ENCODE results near the gene CRYBA4.
"Not testable (repeated sequence)": the region's sequence is repeated elsewhere in the genome, so short reads cannot be mapped to it uniquely, and the experiment has no call there.

CRYBA4 gene

DNA sequence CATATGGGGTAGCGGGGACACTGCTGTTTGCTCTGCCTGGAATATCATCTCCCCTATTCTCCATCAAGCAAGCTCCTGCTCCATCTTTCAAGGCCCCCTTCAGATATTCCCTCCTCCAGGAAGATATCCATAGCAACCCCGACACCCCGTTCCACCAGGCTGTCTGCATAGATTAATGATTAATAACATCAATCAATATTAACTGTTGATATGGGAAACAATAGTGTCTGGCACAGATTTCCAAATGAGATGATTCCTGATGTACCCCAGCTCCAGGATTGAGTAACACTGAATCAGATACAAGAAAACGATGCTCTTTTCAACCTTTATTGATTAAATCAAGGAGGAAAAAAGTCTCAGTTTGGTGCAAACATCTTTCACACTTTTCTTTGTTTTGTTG lies 24.3 kb upstream of the CRYBA4 start:
- no peak for FAIRE-seq

DNA sequence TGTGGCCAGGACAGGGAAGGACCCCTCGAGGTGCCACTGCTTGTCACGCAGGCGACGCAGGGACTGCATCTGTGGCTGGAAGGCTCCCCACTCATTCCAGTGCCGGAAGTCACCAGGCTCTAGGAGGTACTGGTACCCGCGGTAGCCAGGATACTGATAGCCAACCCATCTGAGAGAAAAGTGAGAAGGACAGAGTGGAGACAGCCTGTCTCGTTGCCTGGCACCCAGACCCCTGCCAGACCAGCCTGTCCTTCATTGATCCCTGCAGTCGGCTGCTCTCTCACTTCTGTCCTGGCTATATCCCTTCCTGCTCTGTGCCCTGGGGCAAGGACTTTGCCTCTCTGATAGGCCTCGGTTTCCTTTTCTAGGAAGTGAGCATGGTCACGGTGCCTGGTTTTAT lies 22.3 kb upstream of the CRYBA4 start:
- FAIRE-seq = no peak

DNA sequence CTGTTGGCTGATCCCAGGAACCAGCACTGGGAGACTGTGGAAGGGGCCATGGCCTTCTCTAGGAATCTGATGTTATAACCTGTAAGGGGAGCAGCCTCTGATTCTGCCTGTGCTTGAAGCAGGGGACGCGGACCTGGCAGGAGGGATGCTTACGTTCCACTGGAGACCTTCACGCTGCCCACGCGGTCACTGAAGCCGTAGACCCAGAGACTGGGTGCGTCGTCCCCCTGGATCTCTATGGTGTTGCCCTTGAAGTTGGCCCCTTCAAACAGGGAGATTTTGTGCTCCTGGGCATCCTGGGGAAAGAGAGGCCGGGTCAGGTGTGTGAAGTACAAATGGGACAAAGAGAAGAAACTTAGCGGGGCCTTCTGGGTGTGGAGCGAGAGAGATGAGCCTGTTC lies 20.0 kb upstream of the CRYBA4 start:
- FAIRE-seq = no peak

DNA sequence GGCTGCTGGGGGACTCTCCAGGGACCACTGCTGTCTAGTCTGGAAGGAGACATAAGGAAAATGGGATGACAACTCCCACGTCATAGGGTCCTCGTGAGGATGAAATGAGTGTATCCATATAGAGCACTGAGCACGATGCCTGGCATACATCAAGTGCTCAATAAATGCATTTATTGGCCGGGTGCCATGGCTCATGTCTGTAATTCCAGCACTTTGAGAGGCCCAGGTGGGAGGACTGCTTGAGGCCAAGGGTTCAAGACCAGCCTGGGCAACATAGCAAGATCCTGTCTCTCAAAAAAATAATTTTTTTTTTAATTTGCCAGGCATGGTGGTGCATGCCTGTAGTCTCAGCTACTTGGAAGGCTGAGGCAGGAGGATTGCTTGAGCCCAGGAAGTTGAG lies 19.6 kb upstream of the CRYBA4 start:
- FAIRE-seq = no peak

DNA sequence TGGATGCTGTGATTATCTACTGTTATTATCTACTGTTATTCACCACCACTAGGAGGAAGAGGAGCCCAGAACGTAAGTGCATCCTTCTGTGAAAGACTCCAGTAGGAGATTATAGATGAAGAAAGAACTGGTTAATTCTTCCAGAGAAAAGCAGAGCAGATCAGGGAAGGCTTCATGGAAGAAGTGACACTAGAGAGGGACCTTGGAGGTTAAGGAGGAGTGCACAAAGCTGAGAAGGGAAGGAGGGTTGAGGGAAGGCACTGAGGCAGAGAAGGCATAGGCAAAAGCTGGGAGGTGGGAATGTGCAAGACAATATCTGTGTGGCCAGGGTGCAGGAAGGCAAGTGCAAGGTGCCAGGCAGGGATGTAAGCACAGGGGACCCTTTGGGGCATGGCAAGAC lies 17.4 kb upstream of the CRYBA4 start:
- FAIRE-seq = no peak

DNA sequence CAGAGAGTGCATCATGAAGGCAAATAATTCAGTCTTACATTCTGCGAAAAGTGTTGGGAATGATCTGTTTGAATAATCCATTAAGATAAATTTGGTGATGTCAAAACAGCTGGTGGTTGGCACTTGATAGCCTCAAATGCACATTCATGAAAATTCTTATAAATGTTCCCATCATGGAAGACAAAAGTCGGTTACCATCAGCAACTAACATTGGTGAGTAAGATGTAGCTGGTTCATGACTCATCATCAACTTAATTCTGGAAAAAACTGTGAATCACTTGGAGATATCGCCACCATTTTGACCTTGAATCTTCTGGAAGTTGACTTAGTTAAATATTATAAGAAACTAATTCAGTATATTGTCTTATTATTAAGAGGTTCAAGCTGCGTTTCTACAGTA lies 15.2 kb upstream of the CRYBA4 start:
- no peak for FAIRE-seq

DNA sequence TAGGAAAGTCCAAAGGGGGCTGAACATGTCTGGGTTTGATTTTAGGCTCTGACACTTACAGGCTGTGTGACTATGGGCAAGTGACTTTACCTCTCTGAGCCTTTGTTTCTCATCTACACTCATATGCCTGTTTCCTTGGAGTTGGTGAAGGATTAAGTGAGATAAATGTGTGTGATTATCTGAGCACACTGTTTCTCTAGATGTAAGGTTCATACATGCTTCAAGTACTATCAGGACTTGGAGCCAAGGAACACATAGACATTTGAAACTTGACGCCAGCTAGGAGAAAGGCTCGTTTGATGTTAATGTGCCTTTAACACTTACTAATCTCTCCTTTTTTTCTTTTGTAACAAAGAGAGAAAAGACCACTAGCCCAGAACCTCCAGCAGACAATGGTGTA lies 13.6 kb upstream of the CRYBA4 start:
- FAIRE-seq = no peak

DNA sequence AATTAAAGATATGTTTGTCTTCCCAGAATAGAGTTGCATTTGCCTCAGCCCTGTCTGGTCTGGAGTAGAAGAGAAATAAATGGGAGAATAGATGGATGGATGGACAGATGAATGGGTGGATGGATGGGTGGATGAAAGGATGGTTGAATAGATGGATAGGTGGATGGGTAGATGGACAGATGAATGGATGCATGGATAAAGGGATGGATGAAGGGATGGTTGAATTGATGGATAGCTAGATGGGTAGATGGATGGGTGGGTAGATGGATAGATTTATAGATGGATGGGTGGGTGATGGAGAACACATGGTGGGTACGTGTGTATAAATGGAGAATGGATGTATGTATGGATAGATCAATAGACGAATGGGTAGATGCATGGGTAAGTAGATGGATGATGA lies 12.5 kb upstream of the CRYBA4 start:
- no peak for FAIRE-seq

DNA sequence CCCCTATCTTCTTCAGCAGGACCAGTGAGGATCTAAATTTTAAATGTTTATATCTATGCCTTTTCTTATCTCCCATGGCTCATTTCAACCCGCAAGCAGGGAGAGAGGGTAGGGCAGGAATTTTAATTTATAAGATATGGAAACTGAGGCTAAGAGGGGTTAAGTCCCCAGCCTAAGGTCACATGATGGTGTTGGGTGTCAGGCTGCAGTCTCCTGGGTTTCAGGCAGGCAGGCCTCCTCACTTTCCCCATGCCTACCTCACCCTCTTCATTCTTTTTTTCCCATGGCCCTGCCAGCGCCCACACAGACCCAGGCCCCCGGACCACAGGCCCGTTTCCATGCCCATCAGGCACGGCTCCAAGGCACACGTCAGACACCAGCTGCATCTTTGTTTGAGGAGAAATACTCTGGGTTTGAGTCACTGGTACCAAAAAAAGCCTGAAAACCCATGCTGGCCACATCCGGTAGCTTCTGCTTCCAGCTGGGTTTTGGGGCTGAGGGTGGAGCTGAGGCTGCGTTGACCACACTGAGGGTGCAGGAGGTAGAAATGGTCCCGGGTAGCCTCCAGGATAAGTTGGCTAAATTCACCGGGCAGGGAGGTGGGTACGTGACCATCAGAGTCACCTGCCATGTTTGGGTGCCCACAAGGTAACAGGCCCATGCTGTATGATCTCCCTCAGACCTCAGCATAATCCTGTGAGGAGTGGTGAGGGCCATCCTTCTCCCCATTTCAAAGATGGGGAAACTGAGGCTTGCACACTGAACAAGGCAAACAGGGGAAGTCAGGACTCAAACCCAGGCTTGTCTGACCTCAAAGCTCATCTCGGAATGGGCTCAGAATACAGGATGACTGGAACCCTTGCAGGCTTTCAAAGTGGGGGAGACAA lies 11.4 kb upstream of the CRYBA4 start:
- no peak for FAIRE-seq

DNA sequence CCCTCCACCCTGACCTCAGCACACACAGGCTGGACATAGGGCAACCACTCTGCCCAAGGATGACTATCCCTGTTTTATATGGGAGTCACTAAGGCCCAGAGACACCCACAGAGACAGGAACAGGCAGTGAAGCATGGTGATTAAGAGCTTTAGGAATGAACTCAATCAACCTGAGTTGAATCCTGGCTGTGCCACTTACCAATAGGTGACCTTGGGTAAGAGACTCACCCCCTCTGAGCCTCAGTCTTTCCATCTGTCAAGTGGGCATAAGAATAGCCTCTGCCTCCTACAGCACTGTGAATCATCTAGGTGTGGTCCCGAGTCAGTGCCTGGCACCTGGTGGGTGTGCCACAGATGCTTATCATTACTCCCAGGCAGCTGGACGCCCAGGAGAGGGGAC lies 10.8 kb upstream of the CRYBA4 start:
- FAIRE-seq = no peak

DNA sequence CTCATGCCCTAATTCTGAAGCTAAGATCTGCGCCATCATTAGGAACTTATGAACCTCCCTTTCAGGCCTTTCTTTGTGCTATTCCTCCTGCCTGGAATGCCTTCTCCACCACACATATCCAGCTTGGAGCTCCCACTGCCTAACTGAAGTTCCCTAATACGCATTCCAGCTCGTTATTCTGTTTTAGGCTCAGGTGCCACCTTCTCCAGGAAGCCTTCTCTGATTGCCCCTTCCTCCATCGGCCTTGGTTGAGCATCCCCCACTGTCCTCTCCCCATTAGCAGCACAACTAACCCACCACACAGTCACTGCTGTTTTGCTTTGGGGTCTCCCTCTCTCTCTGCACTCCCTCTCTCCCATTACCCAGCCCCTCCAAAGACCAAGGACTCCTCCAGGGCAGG lies 9.1 kb upstream of the CRYBA4 start:
- FAIRE-seq = no peak

DNA sequence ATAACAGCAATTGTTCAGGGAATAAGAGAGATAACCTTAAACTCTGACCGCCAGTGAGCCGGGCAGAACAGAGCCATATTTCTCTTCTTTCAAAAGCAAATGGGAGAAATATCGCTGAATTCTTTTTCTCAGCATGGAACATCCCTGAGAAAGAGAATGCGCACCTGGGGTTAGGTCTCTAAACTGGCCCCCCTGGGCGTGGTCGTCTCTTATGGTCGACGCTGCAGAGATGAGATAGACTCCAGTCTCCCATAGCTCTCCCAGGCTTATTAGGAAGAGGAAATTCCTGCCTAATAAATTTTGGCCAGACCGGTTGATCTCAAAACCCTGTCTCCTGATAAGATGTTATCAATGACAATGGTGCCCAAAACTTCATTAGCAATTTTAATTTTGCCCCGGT lies 8.0 kb upstream of the CRYBA4 start:
- not testable (repeated sequence) for FAIRE-seq

DNA sequence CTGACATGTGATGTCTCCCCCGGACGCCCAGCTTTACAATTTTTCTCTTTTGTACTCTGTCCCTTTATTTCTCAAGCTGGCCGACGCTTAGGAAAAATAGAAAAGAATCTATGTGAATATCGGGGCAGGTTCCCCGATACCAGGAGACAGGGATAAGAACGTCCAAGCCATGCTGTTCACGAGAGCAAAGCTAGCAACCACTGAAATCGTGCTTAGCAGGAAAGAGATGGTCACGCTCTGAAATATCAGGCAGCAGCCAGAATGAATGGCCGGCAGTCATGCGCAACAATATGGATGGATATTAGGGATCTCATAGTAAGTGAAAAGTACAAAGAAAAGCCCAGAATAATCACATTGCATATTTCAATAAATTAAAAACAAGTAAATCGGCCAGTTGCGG lies 7.4 kb upstream of the CRYBA4 start:
- no peak for FAIRE-seq

DNA sequence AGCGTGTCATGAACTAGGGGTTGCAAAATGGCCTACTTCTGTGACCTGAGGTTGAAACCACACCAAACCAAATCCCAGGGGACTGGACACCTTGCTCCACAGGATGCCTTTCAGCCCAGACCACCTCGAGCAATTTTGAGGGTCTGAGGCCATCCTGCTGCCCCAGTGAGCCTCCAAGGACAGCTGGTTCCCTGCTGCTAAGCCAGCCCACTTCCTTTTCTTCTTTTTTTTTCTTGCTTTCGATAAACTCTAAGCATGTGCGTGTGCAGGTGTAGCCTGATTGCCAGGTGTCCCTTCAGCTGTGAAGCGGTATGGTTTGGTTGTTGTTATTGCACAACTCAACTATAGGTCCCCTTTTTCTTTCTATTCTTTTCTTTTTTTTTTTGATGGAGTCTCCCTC lies 6.6 kb upstream of the CRYBA4 start:
- no peak for FAIRE-seq

DNA sequence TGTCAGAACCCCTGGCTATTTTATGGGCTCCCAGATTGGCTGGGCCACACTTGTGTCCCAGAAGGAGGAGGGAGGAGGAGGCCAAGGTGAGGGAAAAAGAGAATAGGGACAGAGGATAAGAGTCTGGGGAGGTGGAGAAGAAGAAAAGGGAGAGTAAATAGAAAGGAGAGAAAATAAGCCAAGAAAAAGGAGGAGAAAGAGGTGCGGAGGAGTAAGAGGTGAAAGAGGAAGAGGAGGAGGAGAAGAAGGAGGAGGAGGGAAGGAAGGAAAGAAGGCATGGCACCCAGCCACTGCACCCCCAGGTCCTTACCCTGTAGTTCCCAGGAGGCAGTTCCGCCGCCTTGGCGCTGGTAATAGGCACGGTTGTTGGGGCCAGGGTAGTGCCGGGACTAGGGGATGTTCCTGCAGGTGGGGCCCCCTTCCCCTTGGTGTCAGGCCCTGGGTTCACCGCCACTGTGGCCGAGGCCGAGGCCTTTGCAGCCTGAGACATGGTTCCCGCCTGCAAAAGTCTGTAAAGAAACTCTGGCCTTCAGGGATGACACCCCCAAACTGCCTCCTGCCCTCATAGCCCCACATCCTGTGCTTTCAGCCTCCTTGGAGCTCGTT lies 5.8 kb upstream of the CRYBA4 start:
- no peak for FAIRE-seq

DNA sequence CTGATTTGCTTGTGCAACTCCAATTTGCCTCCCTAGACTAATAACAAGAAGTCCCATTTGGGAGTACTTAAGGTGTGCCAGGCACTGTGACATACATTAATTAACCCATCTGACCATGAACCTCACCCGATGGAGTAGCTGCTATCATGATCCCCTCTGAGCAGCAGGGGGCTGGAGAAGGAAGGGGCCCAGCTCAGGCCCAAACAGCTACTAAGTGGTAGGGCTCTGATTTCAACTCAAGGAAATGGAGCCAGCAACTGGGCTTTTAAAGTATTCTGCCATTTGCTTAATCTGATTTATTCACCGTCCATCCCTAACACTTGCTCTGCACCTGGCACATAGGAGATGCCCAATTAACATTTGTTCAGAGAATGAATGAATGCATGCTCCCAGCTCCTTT lies 5.1 kb upstream of the CRYBA4 start:
- FAIRE-seq = no peak

DNA sequence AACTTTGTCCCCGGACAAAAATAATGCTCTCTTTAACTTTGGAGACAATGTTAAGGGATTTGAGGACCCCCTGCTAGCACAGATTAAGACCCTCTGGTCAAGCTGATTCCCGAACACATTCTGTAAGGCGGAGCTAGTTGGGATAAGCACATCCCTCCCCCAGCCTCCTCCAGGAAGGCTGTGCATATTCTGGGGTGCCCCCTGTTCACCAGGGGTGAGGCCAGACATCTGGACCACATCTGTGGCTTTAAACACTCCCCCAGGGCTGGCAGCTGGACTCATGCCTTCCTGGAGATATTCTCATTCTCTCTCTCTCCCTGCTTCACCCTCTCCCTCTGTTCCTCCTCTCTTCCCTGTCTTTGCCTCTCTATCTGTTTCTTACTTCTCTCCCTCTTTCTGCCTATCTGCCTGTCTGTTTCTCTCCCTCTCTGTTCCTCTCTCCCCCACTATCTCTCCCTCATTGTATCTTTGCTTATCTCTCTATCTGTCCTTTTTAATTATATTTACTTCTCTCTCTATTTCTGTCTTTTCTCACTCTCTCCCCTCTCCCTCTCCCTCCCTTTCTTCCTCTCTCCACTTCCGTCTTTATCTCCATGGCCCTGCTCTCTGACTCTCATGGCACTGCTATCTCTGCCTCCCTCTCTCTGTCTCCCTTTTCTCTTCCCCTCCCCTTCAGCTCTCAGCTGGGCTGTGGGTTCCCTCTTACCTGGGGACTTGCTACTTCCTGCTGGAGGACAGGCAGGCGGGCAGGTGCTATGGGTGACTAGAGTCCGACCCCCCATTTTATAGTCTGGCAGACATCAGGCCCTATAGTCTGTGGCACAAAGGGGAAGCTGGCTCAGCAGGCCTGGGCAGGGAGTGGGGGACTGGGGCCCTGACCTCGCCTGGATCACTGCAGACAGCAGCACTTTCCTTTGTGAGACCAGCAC lies 4.2 kb upstream of the CRYBA4 start, which contains the start of gene CRYBB1:
Gene CRYBB1 (minus strand): TSS at position 757 of the 929 bp plus-strand sequence. CDS start 1,708 bp downstream, outside the sequence.
- no peak for FAIRE-seq

DNA sequence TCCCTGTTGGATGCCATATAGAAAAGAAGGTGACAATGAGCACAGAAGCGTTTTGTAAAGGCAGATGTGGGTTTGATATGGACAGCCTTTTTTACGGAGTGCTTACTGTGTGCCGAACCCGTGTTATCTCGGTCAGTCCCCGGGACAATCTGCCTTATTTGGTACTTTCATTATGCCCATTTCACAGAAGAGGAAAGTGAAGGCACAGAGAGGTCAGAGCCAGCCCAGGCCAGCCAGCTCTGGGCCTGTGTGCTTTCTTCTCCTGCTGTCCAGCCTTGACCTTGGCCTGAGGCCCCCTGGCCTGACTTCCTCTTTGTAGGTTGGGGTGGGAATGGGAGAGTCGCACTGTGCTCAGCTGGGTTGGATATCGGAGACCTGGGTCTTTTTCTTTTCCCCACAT lies 3.3 kb upstream of the CRYBA4 start:
- no peak for FAIRE-seq

DNA sequence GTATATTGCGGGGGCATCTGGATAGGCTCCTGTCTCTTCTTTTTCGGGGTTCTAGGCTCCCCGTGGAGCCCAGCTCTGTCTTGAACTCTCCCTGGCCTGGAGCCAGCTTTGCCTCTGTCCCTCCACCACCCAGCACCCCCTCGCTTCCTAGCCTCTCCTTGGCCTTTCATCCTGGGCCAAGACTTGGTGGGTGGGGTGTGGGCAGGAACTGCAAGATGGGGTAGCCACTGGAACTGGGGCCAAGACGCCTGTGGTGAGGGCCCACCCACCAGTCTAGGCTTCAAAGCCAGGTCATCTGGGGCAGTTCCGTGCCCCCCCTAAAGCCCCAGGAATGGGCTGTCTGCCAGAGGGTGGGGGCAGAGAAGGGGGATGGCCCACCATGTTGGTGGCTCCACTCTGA lies 2.3 kb upstream of the CRYBA4 start:
- FAIRE-seq = no peak

DNA sequence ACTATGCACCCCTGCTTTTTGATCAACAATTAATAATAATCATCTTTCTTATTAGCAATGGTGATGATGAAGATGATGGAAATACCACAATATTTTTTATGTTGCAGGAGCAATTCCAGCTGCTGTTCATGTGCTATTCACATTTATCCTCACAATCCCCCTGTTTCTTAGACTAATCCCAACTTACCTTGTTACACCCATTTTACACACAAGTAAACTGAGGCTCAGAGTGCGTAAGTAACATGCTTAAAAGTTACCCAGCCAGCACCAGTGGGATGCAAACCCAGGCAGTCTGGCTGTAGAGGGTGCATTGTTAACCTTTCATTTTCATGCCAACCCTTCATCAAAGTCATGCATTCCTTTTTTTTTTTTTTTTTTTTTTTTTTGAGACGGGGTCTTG lies 1.6 kb upstream of the CRYBA4 start:
- FAIRE-seq = no peak

DNA sequence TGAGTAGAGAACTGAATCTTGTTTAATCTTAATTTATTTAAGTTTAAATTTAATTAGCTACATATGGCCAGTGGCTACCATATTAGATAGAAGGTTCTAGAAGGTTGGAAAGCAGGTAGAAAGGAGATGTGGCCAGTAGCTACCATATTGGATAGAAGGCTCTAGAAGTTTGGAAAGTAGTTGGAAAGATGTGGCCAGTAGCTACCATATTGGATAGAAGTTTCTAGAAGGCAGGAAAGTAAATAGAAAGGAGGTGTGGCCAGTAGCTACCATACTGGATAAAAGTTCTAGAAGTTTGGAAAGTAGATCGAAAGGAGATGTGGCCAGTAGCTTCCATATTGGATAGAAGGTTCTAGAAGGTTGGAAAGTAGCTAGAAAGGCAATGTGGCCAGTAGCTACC lies 2.2 kb downstream of the CRYBA4 start:
- FAIRE-seq = no peak

DNA sequence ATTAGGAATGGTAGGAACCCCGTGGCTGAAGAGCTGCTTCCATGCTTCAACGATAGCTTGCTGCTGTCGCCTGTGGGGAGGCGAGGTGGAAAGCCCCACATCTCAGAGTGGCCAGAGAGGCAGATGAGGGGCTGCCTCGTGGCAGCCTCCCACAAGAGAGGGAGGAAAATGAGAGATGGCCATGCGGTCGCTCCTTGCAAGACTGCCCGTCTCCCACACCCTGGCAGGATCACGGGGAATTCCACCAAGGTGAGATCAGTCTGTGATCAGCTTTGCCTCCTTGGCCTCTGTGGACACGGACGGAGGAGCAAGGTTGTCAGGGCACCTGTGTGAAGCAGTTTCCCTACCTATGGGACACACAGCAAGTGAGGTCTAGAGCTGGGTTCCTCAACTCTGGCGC lies 3.0 kb downstream of the CRYBA4 start:
- FAIRE-seq = no peak

DNA sequence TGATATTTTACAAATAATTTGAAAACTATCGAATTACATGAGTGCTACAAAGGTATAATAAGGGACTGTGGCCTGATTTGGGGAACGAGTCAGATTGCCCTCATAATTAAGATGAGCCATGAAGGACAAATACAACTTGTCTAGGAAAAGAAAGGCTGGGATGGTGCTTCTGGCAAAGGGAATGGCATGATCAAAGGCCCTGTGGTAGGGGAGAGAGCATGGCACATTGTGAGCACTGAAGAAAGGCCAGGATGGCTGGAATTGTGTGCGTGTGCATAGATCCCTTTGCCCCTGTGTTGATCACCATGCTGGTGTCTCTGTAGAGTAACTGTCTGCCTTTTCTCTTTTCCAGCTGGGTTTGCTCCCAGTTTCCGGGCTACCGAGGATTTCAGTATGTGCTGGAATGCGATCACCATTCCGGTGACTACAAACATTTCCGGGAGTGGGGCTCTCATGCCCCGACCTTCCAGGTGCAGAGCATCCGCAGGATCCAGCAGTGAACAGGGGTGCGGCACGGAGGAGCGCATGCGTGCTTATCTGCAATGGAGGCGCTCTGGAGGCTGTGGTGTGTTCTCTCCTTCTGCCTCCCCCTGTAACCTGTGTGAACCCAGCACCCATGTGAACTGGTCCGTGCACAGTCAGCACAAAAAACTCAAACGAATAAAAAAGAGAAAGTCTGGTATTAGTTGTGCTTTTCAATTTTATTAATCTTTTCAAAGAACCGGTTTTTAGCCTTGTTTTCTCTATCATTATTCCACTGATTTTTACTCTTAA lies 8.4 kb downstream of the CRYBA4 start:
- no peak for FAIRE-seq
